SK-N-SH treated with all-trans-retinoic acid at 6 μM for 48 hours (cell line): ENCODE measurements around the gene ANKRD13A.

Experiments
- CSDC2 ChIP-seq: fragments of 250-450 bp; sonication (Bioruptor Pico); IDR thresholded peaks from 2 replicates; pipeline ENCODE4 v1.5.0; 2020; ENCODE audit warnings: mild to moderate bottlenecking, moderate library complexity
- GLIS3 ChIP-seq: fragments of 250-450 bp; sonication (Bioruptor Pico); IDR thresholded peaks from 2 replicates; pipeline ENCODE4 v1.5.0; 2020; ENCODE audit warnings: mild to moderate bottlenecking, moderate library complexity
- RARB ChIP-seq: fragments of 250-450 bp; sonication (Bioruptor Pico); IDR thresholded peaks from 2 replicates; pipeline ENCODE4 v1.8.0; 2021; ENCODE audit warnings: mild to moderate bottlenecking, moderate library complexity
- TCF4 ChIP-seq: fragments of 250-450 bp; sonication (Bioruptor Pico); IDR thresholded peaks from 2 replicates; pipeline ENCODE4 v1.8.0; 2021; ENCODE audit warnings: mild to moderate bottlenecking, moderate library complexity, borderline replicate concordance
- TOX ChIP-seq: fragments of 250-450 bp; sonication (Bioruptor Pico); IDR thresholded peaks from 2 replicates; pipeline ENCODE4 v1.8.0; 2021; ENCODE audit warnings: mild to moderate bottlenecking, moderate library complexity, borderline replicate concordance
- ZC3H10 ChIP-seq: fragments of 250-450 bp; sonication (Bioruptor Pico); IDR thresholded peaks from 2 replicates; pipeline ENCODE4 v1.5.1; 2021; ENCODE audit warnings: mild to moderate bottlenecking, moderate library complexity
- ZNF8 ChIP-seq: fragments of 450-650 bp; formaldehyde crosslinking; IDR thresholded peaks from 2 replicates; pipeline ENCODE4 v1.5.0; 2020; ENCODE audit warnings: mild to moderate bottlenecking, moderate library complexity
- TF ChIP-seq, protein P1 (sequence below): fragments of 250-450 bp; sonication (Bioruptor Pico); IDR thresholded peaks from 2 replicates; pipeline ENCODE4 v1.8.0; 2020; ENCODE audit warnings: mild to moderate bottlenecking, moderate library complexity, borderline replicate concordance
- TF ChIP-seq, protein P2 (sequence below): fragments of 250-450 bp; sonication (Bioruptor Pico); IDR thresholded peaks from 2 replicates; pipeline ENCODE4 v1.5.1; 2021; ENCODE audit warnings: mild to moderate bottlenecking, moderate library complexity
- TF ChIP-seq, protein P3 (sequence below): fragments of 250-450 bp; sonication (Bioruptor Pico); IDR thresholded peaks from 2 replicates; pipeline ENCODE4 v1.8.0; 2021; ENCODE audit warnings: low read depth, mild to moderate bottlenecking, moderate library complexity, borderline replicate concordance

DNA sequence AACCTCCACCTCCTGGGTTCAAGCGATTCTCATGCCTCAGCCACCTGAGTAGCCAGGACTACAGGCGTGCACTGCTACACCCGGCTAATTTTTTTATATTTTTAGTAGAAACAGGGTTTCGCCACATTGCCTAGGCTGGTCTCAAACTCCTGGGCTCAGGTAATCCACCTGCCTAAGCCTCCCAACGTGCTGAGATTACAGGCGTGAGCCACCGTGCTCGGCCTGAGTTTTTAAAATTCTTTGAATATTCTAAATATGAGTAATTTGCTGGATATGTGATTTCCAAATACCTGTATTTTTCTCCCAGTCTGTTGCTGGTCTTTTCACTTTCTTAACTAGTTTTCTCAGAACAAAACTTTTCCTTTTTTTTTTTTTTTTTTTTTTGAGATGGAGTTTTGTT, 30.4 kb upstream of the ANKRD13A start:
- TF ChIP-seq CSDC2 (CRISPR knock-in tag) (no peak), TOX (CRISPR knock-in tag) (no peak), TCF4 (no peak), RARB (CRISPR knock-in tag) (no peak), ZC3H10 (no peak), GLIS3 (CRISPR knock-in tag) (no peak), ZNF8 (CRISPR knock-in tag) (no peak)
- TF ChIP-seq, protein P1, sequence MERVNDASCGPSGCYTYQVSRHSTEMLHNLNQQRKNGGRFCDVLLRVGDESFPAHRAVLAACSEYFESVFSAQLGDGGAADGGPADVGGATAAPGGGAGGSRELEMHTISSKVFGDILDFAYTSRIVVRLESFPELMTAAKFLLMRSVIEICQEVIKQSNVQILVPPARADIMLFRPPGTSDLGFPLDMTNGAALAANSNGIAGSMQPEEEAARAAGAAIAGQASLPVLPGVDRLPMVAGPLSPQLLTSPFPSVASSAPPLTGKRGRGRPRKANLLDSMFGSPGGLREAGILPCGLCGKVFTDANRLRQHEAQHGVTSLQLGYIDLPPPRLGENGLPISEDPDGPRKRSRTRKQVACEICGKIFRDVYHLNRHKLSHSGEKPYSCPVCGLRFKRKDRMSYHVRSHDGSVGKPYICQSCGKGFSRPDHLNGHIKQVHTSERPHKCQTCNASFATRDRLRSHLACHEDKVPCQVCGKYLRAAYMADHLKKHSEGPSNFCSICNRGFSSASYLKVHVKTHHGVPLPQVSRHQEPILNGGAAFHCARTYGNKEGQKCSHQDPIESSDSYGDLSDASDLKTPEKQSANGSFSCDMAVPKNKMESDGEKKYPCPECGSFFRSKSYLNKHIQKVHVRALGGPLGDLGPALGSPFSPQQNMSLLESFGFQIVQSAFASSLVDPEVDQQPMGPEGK (CRISPR knock-in tag): no peak
- TF ChIP-seq, protein P2, sequence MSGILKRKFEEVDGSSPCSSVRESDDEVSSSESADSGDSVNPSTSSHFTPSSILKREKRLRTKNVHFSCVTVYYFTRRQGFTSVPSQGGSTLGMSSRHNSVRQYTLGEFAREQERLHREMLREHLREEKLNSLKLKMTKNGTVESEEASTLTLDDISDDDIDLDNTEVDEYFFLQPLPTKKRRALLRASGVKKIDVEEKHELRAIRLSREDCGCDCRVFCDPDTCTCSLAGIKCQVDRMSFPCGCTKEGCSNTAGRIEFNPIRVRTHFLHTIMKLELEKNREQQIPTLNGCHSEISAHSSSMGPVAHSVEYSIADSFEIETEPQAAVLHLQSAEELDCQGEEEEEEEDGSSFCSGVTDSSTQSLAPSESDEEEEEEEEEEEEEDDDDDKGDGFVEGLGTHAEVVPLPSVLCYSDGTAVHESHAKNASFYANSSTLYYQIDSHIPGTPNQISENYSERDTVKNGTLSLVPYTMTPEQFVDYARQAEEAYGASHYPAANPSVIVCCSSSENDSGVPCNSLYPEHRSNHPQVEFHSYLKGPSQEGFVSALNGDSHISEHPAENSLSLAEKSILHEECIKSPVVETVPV: no peak
- TF ChIP-seq, protein P3, sequence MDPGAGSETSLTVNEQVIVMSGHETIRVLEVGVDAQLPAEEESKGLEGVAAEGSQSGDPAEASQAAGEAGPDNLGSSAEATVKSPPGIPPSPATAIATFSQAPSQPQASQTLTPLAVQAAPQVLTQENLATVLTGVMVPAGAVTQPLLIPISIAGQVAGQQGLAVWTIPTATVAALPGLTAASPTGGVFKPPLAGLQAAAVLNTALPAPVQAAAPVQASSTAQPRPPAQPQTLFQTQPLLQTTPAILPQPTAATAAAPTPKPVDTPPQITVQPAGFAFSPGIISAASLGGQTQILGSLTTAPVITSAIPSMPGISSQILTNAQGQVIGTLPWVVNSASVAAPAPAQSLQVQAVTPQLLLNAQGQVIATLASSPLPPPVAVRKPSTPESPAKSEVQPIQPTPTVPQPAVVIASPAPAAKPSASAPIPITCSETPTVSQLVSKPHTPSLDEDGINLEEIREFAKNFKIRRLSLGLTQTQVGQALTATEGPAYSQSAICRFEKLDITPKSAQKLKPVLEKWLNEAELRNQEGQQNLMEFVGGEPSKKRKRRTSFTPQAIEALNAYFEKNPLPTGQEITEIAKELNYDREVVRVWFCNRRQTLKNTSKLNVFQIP (CRISPR knock-in tag): no peak
